DMS53 treated with DMSO at 0.1 percent for 48 hours (cell line): ENCODE results near the gene SLC38A10.

Source experiments
- DNase-seq: peaks from one replicate; lab custom pipeline; 2025; ENCODE audit not compliant: unreplicated experiment; lab: John Stamatoyannopoulos, UW

SLC38A10 gene

DNA sequence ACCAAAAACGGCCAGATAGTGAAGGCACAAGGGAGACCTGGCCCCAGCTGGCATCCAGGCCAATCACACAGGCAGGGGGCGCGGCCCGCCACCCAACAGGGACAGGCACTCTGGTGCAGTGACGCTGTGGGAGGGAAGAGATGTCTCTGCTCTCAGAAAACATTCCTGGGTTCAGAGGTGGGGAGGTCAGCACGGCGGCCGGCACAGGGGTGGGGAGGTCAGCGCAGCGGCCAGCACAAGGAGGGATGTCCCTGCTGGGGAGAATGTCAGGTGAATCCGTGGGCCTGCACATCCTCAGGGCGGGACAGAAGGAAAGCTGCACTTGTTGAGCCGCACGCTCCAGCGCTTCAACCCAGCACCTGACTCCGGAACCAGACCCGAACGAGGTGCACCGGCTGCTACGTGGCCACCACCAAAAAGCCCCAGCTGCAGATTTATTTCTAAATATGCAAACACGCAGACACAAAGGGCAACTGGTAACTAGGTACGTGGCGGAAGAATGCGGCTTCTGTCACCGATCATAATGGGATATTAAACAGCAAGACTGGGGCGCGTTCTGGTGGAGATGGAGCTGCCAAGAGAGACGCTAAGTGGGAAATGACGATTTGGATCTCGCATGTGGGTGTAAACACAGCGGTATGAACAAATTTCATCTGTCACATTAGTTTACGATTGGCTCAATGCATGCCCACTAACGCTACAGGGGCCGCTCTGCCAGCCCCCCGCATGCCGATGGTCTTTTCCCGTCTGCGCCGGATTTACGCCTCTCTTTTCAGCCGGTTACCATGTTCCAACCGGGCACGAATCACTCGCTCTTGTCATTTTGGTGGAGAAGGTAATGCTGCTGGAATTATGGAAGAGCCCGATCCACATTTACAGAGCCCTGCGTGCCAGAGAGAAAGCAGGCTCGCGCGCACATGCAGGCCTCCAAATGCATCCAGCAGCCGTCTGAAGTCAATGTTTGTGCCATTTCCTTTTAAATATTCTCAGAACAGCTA, 15.5 kb downstream of the SLC38A10 start:
- no peak for DNase-seq

DNA sequence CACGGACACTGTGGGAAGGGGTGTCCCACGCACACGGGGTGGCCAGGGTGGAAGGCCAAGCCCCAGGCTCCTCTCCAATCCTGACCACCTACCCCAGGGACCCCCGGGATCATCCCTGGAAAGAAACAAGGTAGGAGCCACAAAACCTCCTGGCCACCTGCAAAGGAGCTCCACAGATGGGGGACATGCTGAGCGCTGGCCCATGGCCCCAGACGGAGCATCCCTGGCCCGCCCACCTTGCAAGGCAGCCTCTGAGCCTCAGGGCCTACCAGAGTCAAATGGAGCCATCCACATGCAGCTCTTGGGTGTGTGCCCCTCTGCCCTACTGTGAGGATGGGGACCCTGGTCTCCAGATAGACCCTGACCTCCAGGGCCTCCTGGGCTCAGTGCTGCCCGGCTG, 16.3 kb downstream of the SLC38A10 start:
- no peak for DNase-seq

DNA sequence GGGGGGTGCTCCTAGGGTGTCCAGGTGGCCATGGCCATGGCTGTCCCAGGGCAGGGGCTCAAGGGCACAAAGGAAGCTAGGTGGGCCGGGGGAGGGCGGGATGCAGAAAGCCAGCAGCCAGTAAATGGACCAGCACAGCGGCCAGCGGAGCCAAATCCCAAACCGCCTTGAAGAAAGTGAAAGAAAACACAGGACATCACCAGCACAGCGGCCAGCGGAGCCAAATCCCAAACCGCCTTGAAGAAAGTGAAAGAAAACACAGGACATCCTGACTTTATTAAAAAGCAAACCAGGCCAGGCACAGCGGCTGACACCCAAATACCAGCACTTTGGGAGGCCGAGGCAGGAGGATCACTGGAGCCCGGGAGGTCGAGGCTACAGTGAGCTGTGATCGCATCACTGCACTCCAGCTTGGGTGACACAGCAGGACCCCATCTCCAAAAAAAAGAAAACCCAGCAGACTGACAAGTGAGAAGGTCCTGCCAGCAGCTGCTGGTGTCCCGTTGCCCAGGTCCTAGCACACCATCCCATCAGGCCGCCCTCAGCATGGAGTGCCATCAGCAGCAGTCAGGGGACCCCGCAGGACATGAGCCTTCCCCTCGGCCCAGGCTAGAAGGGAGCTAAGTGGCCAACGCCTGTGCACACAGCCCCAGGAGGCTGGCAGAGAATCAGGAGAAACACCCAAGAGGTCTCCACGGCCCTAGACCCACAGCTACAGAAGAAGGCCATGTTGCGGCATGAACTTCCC, 17.0 kb downstream of the SLC38A10 start:
- no peak for DNase-seq

DNA sequence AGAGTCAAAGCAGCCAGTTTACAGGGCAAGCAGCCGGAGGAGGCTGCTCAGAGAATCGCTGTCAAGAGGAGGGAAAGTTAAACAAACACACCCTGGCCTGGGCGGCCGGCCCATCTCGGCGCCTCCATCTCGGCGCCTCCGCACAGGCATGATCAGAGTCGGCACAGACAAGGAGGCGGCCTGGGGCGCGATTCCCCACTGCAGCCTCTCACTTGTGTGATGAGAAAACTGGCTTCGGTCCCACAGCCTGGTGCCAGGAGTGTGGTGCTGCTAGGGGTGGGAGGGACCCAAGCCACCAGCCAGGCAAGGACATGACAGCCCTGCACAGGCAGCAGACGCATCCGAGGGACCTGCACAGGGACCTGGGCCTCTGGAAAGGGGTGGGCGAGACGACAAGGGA, 17.7 kb downstream of the SLC38A10 start:
- no peak for DNase-seq

DNA sequence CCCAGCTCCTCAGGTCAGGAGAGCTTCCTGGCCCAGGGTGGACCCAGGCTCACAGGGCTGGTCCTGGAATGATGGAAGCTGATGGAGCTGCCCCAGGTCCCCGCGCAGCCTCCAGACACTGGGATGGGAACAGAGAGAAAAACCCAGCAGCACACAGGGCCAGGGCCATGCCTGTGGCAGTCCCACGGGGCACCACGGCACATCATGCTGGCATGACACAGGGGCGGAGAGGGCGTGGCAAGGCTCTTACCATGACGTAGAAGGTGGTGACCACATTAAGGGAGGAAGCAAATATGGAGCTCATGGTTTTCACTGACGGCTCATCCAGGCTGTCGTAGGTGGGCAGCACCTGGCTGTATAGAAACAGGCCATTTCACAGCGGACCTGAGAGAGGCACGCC, 18.3 kb downstream of the SLC38A10 start:
- no peak for DNase-seq

- no peak for DNase-seq
Measured at GRCh38 chr17:81274471-81274855, 20.6 kb downstream of the SLC38A10 start.

DNA sequence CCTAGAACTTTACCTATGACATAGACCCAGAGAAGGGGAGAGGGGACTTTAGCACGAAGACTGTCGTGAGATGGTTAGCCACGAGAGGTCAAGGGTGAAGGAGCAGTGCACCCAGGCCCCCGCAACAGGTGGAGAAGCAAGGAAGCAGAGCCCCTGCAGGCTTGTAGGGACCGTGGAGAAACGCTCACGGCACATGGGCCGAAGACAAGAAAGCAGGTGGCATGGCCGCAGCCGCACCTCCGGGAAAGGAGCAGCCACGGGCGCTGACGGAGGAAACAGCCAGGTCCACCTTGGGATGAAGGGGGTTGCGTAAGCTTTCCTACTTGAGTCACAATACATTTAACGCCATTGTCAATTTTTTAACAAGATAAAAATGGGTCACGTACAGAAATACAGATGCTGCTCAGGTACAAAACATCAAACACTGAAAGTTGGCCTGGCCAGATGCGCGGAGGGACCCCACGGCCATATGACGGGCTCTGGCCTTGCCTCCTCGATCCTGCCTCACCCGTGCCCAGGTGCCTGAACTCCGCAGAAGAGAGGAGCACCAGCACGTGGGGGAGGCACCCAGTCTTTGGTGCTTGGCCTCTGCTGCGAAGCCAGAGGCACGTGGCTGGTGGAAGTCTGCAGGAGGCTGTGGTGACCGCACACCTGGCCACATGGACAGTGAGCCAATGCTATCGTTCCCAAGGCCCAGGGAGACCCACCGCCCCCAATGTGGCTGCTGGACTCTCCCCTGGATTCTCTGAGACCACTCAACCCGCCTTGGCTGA, 21.2 kb downstream of the SLC38A10 start:
- no peak for DNase-seq

- DNase-seq = no peak
Measured at GRCh38 chr17:81272616-81273015, 22.5 kb downstream of the SLC38A10 start.

DNA sequence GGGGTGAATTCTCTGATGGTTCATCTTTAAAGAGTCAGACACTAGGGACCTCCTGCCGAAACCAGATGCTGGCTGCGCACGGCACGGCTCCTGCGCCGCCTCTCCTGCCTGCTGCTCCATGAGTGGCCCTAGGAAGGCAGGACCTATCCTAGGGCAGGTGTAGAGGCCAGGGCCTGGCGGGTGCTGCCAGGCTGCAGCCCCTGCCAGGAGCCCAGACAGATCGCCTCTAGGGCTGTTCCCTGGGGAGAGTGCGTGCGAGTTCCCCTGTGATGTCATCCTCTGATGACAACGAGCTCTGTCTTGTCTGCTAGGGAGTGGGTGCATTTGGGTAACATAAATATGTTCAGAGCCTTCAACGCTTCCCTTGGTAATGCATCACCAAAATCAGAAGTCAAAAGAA, 23.9 kb downstream of the SLC38A10 start:
- no peak for DNase-seq

- no peak for DNase-seq
Measured at GRCh38 chr17:81270279-81270678, 24.8 kb downstream of the SLC38A10 start.

GRCh38 chr17:81267390-81268067, 27.6 kb downstream of the SLC38A10 start:
- DNase-seq = no peak

GRCh38 chr17:81265576-81265975, 29.5 kb downstream of the SLC38A10 start:
- no peak for DNase-seq

DNA sequence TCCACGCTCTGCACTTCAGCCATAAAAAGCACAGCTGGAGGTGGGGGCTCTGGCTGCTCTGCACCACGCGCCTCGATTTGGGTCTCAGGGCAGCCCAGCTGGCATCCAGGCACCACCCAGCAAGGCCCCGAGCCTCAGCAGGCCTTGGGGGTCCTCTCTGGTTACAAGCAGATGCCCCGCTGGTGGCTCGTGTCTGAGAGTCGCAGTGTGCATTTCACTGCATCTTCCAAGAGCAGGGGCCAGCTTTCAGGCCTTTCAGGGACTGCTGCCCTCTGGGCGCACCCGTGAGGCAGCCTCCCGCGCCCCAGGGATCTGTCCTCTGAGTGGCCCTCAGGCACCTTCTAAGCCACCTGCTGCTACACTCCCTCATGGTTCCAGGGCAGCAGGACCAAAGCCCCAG, 30.5 kb downstream of the SLC38A10 start:
- no peak for DNase-seq

GRCh38 chr17:81263371-81264181, 31.5 kb downstream of the SLC38A10 start:
- no peak for DNase-seq

DNA sequence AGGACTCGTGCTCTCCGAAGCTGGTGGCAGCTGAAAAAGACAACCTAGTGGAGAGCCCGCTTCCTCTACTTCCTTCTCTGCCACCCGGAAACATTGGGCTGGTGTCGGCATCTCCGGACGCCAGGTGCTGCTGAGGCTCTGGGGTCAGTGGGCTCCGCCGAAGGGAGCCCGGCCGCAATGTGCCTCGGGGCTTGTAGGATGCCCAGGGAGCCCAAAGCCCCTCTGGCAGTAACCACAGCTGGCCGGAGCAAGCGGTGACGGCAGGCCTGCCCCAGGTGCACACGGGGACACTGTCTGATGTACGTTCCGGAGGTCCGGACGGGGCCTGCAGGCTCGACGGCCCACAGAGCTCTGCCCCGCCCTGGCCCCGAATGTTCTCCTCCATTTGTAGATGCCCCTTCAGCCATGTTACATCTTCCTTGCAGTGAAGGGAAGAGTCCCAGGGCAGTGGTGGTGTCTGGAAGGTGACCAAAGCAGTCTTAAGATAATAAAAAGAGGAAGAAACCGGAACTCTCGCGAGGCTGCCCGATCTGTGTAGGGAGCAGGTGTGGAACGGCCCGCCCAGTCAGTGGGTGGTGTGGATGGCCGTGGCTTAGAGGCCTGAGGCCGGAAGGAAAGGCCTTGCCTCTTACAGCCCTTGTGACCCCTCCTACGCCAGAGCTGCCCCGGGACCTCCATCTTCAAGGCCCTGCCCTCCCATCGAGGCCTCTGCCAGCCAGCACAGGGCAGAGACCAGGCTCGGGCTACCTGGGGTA, 33.3 kb downstream of the SLC38A10 start:
- DNase-seq = no peak

DNA sequence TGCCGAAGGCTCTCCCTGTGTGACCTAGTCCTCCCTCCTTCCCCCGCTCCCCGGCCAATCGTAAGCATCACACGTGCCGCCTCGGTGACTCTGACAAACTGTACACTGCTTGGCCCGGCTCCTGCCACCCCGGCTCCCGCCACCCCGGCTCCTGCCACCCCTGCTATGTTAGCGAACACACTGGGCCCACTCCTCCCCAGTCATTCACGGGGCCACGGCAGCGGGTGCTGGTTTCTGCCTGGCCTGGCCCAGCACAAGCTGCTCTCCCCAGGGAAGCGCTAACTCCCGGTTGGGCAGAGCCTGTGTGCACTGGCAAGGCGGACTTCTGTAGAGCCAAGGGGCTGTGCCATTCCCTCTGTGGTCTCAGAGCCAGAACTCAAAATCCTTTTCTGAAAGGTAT, 34.0 kb downstream of the SLC38A10 start:
- no peak for DNase-seq

- no peak for DNase-seq
Measured at GRCh38 chr17:81260641-81261040, 34.5 kb downstream of the SLC38A10 start.

DNA sequence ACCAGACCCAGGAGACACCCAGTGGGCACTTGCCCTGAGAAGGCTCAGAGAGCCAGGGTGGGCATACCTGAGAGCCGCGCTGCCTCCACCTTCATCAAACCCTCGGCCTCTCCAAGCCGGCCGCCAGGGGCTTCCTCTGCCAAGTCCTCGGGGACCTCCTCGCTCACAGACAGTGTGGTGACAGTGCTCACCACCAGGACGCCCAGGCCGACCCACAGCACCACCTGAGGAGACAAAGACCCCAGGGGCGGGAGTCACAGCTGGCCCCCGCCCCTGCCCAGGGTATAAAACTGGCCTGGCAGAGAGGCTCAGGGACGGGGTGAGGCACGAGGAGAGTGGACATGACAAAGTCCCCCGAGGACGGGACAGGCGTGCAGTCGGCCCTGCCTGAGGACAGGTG, 34.9 kb downstream of the SLC38A10 start:
- no peak for DNase-seq

DNA sequence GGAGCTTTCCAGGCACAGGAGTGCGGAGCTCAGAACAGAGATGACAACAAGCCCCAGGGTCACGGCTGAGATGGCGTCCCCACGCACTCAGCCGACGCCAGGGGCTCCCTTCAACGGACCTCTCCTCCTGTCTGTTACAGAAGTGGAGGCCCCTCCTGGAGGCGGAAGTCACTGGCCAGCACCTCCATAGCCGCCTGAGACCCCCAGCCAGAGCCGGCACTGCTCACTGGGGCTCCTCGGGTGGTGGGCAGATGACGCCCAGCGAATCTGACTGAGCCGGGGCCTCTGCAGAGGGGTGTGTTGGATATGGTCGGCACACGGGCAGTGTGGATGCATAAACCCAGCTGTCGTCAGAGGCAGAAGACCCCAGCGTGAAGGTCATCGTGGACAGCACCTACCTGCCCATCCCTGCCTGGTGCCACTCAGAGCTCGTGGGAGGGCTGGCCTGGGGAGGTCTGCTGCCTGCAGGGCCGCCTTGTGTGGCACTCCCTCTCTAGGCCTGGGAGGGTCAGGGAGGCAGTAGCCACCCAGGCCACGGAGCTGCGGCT, 36.0 kb downstream of the SLC38A10 start:
- DNase-seq = no peak
